T-helper 2 cell treated with Interferon-gamma antibody and Interleukin-4, amounts not matched to agents 100 ng/mL and 5 ng/mL, for 36 hours (primary cell): ENCODE results near the gene KLK8. TPM values are rescaled to one million over a fixed set of nuclear protein-coding genes. Genes with fewer than 3 reads are reported as not detected.

Experiments used
- intact Hi-C: fragments of 100-400 bp; cut with micrococcal nuclease; formaldehyde crosslinking; loops from one replicate; pipeline ENCODE4 v1.15.1; 2023
- total RNA-seq: library from RNA; stranded (reverse); gene quantifications from 2 replicates; pipeline ENCODE4 v1.2.3, GENCODE V29; 2022

The KLK8 gene
- total RNA-seq, 1 donor from 2014 or later: not detected

- intact Hi-C loops: no loop called here
Measured at GRCh38 chr19:50952910-50953309, 48.5 kb downstream of the KLK8 start, which contains the start of gene KLK5. Gene KLK5, minus strand, starts transcription at chr19:50953038. Its CDS starts 381 bp downstream, at chr19:50952657.

- intact Hi-C loops: no loop called here
Measured at GRCh38 chr19:50949861-50950260, 51.5 kb downstream of the KLK8 start.

- intact Hi-C loops: no loop called here
Measured at GRCh38 chr19:50947123-50947522, 54.3 kb downstream of the KLK8 start.

Other genes starting within 250 kb of the KLK8 start
- gene GPR32, start 231.1 kb downstream of the KLK8 start, total RNA-seq: not detected in 2 replicates
- gene ACP4, start 211.2 kb downstream of the KLK8 start, total RNA-seq: not detected in 2 replicates
- 1.7 and 2.6 TPM in 2 replicates for gene KLK1, start 177.8 kb downstream of the KLK8 start, total RNA-seq
- not detected in 2 replicates for gene KLK15, start 168.0 kb downstream of the KLK8 start, total RNA-seq
- gene KLK3, start 146.7 kb downstream of the KLK8 start, total RNA-seq: not detected in 2 replicates
- gene KLK2, start 128.2 kb downstream of the KLK8 start, total RNA-seq: 0.16 and 0.27 TPM in 2 replicates
- gene KLK4, start 90.2 kb downstream of the KLK8 start, total RNA-seq: not detected in 2 replicates
- gene KLK5, start 48.6 kb downstream of the KLK8 start, total RNA-seq: not detected in 2 replicates
- gene KLK6, start 32.0 kb downstream of the KLK8 start, total RNA-seq: not detected in 2 replicates
- gene KLK7, start 17.7 kb downstream of the KLK8 start, total RNA-seq: not detected in 2 replicates
- gene KLK10, start 18.1 kb upstream of the KLK8 start, total RNA-seq: not detected in 2 replicates
- gene KLK11, start 25.0 kb upstream of the KLK8 start, total RNA-seq: not detected in 2 replicates
- not detected in 2 replicates for gene KLK12, start 33.4 kb upstream of the KLK8 start, total RNA-seq
- not detected in 2 replicates for gene KLK13, start 63.5 kb upstream of the KLK8 start, total RNA-seq
- gene KLK14, start 81.3 kb upstream of the KLK8 start, total RNA-seq: 0.64 and 0.80 TPM in 2 replicates
- gene CTU1, start 106.8 kb upstream of the KLK8 start, total RNA-seq: 8.2 and 9.0 TPM in 2 replicates
- gene SIGLEC9, start 123.3 kb upstream of the KLK8 start, total RNA-seq: 0.14 and 0.25 TPM in 2 replicates
- gene SIGLEC7, start 140.7 kb upstream of the KLK8 start, total RNA-seq: not detected in 2 replicates
- 15.0 and 18.7 TPM in 2 replicates for gene CD33, start 223.5 kb upstream of the KLK8 start, total RNA-seq
- not detected in 2 replicates for gene SIGLECL1, start 249.5 kb upstream of the KLK8 start, total RNA-seq